ENCODE results near the gene PON2.
A peak's percentile ranks its signal among the peaks of the same experiment; 100 is the strongest.
"Not testable (repeated sequence)": the region's sequence is repeated elsewhere in the genome, so short reads cannot be mapped to it uniquely, and the experiment has no call there.

PON2 gene

GRCh38 chr7:95434557-95435421, at the start of gene PON2:
TSS of gene PON2 (minus strand) at chr7:95435028. CDS start at chr7:95434951, 77 bp downstream.
- DNase-seq (ENCODE audit: low spot score), result peak; percentile 88

GRCh38 chr7:95482424-95482823, 47.6 kb upstream of the PON2 start:
- no peak for DNase-seq (ENCODE audit: low spot score)

GRCh38 chr7:95481271-95482165, 46.7 kb upstream of the PON2 start:
- DNase-seq (ENCODE audit: low spot score), result no peak

DNA sequence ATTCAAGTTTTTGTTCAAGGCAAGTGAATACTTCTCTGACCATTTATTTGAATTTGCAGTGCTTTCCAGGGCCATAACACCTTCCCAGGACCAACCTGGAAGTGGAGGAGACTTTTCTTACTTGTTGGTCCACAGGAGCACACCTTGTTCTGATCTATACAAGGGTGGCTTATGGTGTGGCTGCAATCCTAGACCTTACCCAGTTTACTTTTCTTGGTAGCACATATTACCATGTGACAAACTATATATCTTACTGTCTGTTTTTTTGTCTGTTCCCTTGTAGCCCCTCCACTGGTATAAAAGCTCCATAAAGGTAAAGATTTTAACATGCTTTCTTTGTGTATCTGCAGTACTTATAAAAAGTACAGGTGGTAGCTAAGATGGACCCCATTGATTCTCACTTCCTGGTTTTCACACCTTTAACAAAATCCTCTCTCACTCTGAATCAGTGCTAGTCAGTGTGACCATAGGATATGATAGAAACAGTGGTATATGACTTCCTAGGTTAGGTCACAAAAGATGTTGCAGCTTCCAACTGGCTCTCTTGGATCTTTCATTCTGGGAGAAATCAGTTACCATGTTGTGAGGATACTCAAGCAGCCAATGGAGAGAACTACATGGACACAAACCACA, 45.3 kb upstream of the PON2 start:
- DNase-seq (ENCODE audit: low spot score), result no peak

- no peak for DNase-seq (ENCODE audit: low spot score)
Observed at GRCh38 chr7:95478272-95479037, 43.6 kb upstream of the PON2 start.

DNA sequence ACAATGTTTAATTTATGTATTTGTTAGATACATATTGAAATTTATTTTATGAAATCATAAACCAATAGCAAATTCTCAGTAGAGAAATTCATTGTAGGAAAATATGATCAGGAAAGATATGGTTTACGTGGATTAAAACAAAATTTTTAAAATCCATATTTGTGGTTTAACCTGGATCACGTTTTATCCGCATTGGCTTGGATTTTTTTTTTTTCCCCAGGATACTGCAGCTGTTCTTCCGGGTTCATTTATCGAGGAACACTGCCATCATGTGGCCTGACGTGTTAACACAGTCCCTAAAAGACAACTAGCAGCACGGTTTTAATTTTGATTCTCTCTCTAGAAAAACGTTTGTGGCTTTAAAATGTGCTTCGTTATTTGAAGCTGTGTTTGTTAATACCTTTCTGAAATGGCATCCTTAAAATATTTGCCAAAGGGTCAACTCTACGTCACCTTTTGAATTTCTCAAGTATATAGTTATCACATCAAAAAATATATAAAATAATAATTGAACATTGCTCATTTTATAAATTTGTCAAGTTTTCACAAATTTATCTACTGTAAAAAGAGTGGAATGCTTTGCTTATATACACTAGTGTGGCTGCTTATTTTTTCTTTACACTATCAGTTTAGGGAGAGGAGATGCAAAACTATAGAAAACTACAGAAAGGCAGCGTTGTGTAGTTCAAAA, 42.2 kb upstream of the PON2 start:
- peak; percentile 89 for DNase-seq (ENCODE audit: low spot score)

DNA sequence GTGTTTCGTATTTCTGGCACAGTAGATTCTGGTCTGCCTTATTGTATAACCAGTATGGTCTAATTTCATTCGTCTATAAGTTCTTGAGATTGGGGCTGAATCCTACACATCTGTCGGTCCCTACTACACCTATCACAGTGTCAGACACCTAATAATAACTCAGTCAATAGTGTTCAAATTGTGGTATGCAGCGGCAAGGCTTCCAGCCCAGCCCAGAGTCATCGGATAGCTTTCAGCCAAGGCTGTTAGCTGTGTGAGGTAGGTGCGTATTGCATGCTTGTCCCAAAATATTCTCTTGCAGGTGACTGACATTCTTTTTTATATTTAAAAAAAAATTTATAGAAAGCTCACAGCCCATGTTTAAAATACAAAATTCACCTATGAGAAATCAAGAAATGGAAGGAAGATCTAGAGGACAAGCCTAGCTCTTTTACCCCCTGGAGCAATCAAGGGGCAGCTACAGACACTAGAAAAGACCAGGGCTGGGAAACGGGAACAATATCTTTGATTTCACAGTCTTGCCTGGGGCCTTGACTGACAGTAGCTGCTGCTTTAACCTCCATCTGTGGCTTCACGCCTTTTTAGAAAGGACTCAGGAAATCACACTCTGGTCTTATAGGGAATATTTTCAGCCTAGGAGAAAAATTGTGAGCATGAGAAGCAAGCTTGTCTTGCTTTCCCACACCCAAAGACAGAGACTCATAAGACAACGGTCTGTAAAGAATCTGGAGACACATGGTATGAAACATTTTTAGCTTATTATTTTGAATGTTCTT, 41.4 kb upstream of the PON2 start:
- DNase-seq (ENCODE audit: low spot score), result no peak

DNA sequence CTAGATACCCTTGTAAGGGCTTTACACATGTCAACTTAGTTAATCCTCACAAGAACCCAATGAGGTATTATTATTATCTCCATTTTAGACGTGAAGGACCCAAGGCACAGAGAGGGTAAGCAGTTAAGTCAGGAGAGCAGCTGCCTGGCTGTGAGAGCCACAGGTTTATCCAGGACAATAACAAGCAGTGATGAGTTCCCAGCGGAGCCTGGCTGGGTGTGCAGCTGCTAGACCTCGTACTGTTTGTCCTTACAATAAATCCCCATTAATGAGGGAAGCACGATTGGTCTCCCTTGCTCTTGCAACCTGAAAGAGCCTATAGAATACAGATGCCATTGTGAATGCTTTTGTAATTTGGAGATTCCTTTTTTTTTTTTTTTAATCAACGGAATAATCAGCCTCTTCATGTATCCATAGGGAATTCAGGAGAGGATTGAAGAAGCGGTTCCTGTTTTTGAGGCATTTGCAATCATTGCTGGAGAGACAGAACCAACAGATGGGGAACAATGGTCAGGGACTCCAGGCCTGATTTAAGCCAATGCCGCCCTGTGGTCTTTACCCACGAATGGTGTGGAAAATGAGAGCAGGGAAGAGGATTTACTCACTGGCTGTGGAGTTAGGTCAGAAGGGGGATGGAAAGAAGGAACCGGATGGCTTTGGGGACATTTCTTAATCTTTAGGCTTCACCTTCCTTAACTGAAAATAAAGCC, 38.6 kb upstream of the PON2 start:
- DNase-seq (ENCODE audit: low spot score), result no peak

DNA sequence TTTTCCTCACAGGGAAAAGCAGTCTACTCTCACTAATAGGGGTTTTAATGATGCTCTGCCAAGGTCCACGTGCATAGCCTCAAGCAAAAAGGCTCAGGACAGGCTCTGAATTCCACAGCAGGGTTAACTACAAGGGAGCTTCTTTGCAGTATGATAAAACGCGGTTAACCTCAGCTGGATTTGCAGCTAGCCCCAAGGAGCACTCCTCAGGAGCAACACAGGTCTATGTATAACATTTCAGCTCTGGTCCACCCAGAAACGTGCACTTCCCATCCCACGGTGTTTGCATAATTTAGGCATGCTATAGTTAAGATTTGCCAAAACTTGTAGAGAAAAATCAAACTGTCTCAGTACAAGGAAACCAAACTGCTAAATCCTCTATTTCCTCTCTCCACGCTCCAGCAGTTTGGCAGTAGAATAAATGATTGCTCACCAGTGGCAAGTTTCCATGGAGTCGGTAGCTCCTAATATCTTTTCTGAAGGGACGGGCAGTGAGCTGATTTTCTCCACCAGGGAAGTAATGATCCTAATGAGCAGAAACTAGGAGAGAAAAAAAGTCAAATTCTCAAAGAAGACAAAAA, 37.8 kb upstream of the PON2 start:
- DNase-seq (ENCODE audit: low spot score), result no peak

GRCh38 chr7:95471071-95471470, 36.2 kb upstream of the PON2 start:
- DNase-seq (ENCODE audit: low spot score), result no peak

GRCh38 chr7:95470452-95470851, 35.6 kb upstream of the PON2 start:
- peak; percentile 38 for DNase-seq (ENCODE audit: low spot score)

DNA sequence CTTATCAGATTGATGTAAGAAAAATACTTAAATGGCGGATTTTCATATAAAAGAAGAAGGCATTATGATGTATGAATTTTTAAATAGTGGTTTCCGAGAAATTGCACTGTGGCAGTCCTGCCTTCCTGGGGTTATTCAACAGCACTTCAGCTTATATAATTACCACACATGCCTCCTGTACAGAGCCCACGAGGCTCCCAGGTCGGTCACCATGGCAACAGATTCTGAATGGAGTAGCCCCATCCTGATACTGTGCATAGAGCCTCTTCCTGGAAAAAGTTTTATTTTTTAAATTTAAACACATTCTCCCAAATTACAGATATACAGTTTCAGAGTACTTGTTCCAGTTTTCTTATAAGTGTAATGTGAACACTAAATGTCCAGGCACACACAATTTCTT, 35.0 kb upstream of the PON2 start:
- no peak for DNase-seq (ENCODE audit: low spot score)

DNA sequence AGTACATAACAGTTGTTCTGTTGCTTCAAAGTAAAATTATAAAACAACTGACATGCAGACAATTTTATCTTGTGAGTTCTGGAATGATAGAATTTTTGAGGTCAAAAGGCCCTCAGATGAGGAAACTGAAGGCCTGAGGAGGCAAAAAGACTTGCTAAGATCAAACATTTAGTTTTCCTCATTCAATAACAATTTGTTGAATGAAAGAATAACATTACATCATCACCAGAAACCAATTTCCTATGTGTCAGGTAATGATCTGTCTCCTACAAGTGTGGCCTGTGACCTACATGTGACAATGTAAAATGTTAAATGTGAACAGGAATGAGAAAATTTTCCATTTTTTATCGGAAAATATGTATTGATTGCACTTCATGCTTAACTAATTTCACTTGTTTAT, 34.4 kb upstream of the PON2 start:
- no peak for DNase-seq (ENCODE audit: low spot score)

- DNase-seq (ENCODE audit: low spot score), result no peak
Observed at GRCh38 chr7:95467912-95468607, 33.2 kb upstream of the PON2 start.

- not testable (repeated sequence) for DNase-seq (ENCODE audit: low spot score)
Observed at GRCh38 chr7:95460653-95461052, 25.8 kb upstream of the PON2 start.

DNA sequence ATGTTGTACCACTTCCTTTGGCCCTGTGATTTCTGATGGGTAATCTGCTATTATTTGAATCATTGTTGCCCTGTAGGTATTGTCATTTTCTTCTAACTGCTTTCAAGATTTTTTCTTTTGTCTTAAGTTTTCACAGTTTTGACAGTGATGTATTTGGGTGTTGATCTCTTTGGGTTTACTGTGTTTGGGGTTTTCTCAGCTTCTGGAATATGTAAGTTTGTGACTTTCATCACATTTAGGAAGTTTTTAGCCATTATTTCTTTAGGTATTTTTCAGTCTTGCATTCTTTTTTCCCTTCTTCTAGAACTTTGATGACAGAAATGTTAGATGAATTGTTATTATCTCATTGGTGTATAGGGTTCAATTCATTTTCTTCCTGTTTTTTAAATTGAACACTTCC, 23.1 kb upstream of the PON2 start:
- DNase-seq (ENCODE audit: low spot score), result no peak

DNA sequence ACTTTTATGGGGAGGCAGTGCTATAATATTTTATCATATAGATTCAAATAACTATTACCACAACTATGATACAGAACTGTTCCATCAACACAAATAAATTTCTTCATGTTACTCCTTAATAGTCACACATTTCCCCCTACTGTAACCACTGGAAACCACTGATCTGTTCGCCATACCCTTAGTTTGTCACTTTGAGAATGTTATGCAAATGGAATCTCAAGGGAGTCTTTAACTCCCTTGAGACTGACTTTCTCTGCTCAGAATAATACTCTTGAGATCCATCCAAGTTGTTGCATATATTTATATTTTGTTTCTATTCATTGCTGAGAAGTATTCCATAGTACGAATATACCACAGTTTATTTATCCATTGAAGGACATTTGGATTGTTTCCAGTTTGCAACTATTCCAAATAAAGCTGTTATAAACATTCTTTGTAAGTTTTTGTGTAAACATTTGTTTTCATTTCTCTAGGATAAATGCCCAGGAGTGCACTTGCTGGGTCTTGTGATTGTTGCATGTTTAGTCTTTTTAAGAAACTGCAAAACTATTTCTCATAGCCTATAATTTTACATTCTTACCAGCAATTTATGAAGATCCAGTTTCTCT, 19.7 kb upstream of the PON2 start:
- DNase-seq (ENCODE audit: low spot score), result no peak

- no peak for DNase-seq (ENCODE audit: low spot score)
Observed at GRCh38 chr7:95446618-95447017, 11.8 kb upstream of the PON2 start.
